ENCODE results near the gene P3H2.
"Not testable (repeated sequence)": the region's sequence is repeated elsewhere in the genome, so short reads cannot be mapped to it uniquely, and the experiment has no call there.

Gene P3H2

GRCh38 chr3:189977174-189977573 lies 143.5 kb downstream of the P3H2 start:
- no peak for FAIRE-seq

- no peak for FAIRE-seq
Measured at GRCh38 chr3:189975391-189975990, 145.2 kb downstream of the P3H2 start.

GRCh38 chr3:189974359-189974758 lies 146.3 kb downstream of the P3H2 start:
- no peak for FAIRE-seq

- peak; percentile 42 for FAIRE-seq
Measured at GRCh38 chr3:189967254-189967865, 153.3 kb downstream of the P3H2 start.

- FAIRE-seq: no peak
Measured at GRCh38 chr3:189966843-189967242, 153.9 kb downstream of the P3H2 start.

GRCh38 chr3:189964623-189965332 lies 155.9 kb downstream of the P3H2 start:
- FAIRE-seq: no peak

- no peak for FAIRE-seq
Measured at GRCh38 chr3:189962466-189962865, 158.2 kb downstream of the P3H2 start.

- peak; percentile 57 for FAIRE-seq
Measured at GRCh38 chr3:189961522-189962161, 159.1 kb downstream of the P3H2 start.

- FAIRE-seq: not testable (repeated sequence)
Measured at GRCh38 chr3:189961086-189961485, 159.6 kb downstream of the P3H2 start.

- no peak for FAIRE-seq
Measured at GRCh38 chr3:189954733-189955665, 165.7 kb downstream of the P3H2 start.

- FAIRE-seq: no peak
Measured at GRCh38 chr3:189953551-189953950, 167.1 kb downstream of the P3H2 start.

- no peak for FAIRE-seq
Measured at GRCh38 chr3:189952272-189952671, 168.4 kb downstream of the P3H2 start.

GRCh38 chr3:189950258-189950657 lies 170.4 kb downstream of the P3H2 start:
- FAIRE-seq: no peak

GRCh38 chr3:189949580-189949979 lies 171.1 kb downstream of the P3H2 start:
- no peak for FAIRE-seq

GRCh38 chr3:189948724-189949045 lies 172.0 kb downstream of the P3H2 start:
- FAIRE-seq: no peak

- FAIRE-seq: no peak
Measured at GRCh38 chr3:189947948-189948723, 172.6 kb downstream of the P3H2 start.

- no peak for FAIRE-seq
Measured at GRCh38 chr3:189947068-189947467, 173.6 kb downstream of the P3H2 start.

GRCh38 chr3:189945935-189946709 lies 174.6 kb downstream of the P3H2 start:
- FAIRE-seq: no peak

GRCh38 chr3:189944285-189945145 lies 176.2 kb downstream of the P3H2 start:
- FAIRE-seq: no peak

GRCh38 chr3:189942948-189943347 lies 177.7 kb downstream of the P3H2 start:
- FAIRE-seq: no peak

Measured in TTC549 (cell line).